Type B pancreatic cell (in vitro differentiated cells): ENCODE results near the gene FCHO1. TPM values are rescaled to one million over a fixed set of nuclear protein-coding genes. Genes with fewer than 3 reads are reported as not detected.

Experiments
- DNase-seq: peaks from one replicate; pipeline ENCODE4 v3.0.0; 2021; ENCODE audit warnings: mixed read lengths; ENCODE audit not compliant: unreplicated experiment; ENCODE audit errors: extremely low spot score
- H3K27ac Mint-ChIP-seq: 2 replicates; pipeline ENCODE4 v1.8.0; 2021; ENCODE audit warnings: mild to moderate bottlenecking, mixed read lengths
- H3K27me3 Mint-ChIP-seq: 2 replicates; pipeline ENCODE4 v1.8.0; 2021; ENCODE audit warnings: mixed read lengths
- H3K36me3 Mint-ChIP-seq: 2 replicates; pipeline ENCODE4 v1.8.0; 2021; ENCODE audit warnings: mixed read lengths
- H3K4me1 Mint-ChIP-seq: one replicate; pipeline ENCODE4 v1.8.0; 2021; ENCODE audit warnings: mixed read lengths; ENCODE audit not compliant: unreplicated experiment
- H3K4me3 Mint-ChIP-seq: 2 replicates; pipeline ENCODE4 v1.8.0; 2021; ENCODE audit warnings: mild to moderate bottlenecking, mixed read lengths
- H3K9me3 Mint-ChIP-seq: 2 replicates; pipeline ENCODE4 v1.8.0; 2021; ENCODE audit warnings: mixed read lengths
- total RNA-seq: library from RNA; stranded (reverse); gene quantifications from 2 replicates; pipeline ENCODE4 v1.2.1, GENCODE V29; 2021; ENCODE audit warnings: low replicate concordance
- TF ChIP-seq, protein P1 (sequence below): fragments of 200-600 bp; sonication (generic); conservative IDR thresholded peaks from 2 replicates; pipeline ENCODE4 v1.5.0; 2021; ENCODE audit warnings: antibody characterized with exemption, mild to moderate bottlenecking

The FCHO1 gene
- total RNA-seq, 1 donor from 2014 or later, result 4.4 TPM

- DNase-seq, result peak; percentile 94
- TF ChIP-seq, protein P1, sequence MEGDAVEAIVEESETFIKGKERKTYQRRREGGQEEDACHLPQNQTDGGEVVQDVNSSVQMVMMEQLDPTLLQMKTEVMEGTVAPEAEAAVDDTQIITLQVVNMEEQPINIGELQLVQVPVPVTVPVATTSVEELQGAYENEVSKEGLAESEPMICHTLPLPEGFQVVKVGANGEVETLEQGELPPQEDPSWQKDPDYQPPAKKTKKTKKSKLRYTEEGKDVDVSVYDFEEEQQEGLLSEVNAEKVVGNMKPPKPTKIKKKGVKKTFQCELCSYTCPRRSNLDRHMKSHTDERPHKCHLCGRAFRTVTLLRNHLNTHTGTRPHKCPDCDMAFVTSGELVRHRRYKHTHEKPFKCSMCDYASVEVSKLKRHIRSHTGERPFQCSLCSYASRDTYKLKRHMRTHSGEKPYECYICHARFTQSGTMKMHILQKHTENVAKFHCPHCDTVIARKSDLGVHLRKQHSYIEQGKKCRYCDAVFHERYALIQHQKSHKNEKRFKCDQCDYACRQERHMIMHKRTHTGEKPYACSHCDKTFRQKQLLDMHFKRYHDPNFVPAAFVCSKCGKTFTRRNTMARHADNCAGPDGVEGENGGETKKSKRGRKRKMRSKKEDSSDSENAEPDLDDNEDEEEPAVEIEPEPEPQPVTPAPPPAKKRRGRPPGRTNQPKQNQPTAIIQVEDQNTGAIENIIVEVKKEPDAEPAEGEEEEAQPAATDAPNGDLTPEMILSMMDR, result no peak
- no peaks in the 10 kb centered on the region for H3K36me3 Mint-ChIP-seq
- peak overlapping the region; percentile 79 for H3K4me3 Mint-ChIP-seq
- no peaks in the 10 kb centered on the region for H3K4me1 Mint-ChIP-seq
- peaks cover 6% of the 10 kb centered on the region for H3K27me3 Mint-ChIP-seq
- H3K9me3 Mint-ChIP-seq, result no peaks in the 10 kb centered on the region
- H3K27ac Mint-ChIP-seq, result no peak overlapping the region
Measured at GRCh38 chr19:17747205-17748098, 3.8 kb upstream of the FCHO1 start.

GRCh38 chr19:17748884-17749638 is 2.2 kb upstream of the FCHO1 start:
- H3K36me3 Mint-ChIP-seq, result no peaks in the 10 kb centered on the region
- H3K4me3 Mint-ChIP-seq, result peak overlapping the region; percentile 61
- no peaks in the 10 kb centered on the region for H3K4me1 Mint-ChIP-seq
- no peaks in the 10 kb centered on the region for H3K9me3 Mint-ChIP-seq
- no peak overlapping the region for H3K27ac Mint-ChIP-seq
- DNase-seq, result no peak
- H3K27me3 Mint-ChIP-seq, result peaks cover 6% of the 10 kb centered on the region
- TF ChIP-seq, protein P1, result no peak

GRCh38 chr19:17749912-17750317 is 1.4 kb upstream of the FCHO1 start:
- Mint-ChIP-seq H3K27me3 (peaks cover 6% of the 10 kb centered on the region), H3K9me3 (no peaks in the 10 kb centered on the region), H3K27ac (no peak overlapping the region)

DNA sequence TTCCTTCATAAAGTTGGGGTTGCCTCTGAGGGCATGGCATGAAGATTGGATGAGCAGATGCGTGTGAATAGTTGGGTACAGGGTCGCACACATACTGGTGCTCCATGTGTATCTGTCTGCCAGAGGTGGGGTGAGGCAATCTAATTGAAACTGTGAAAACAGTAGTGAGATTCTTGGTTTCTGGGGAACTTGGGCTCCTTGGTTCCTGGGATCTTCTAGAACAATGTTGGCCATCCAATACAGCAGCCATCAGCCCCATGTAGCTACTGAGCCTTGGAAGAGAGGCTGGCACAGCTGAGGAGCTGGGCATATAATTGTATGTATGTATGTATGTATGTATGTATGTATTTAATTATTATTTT is 616 bp downstream of the FCHO1 start:
- Mint-ChIP-seq H3K36me3 (no peaks in the 10 kb centered on the region), H3K4me3 (no peak overlapping the region), H3K27me3 (peaks cover 6% of the 10 kb centered on the region), H3K4me1 (peaks cover 17% of the 10 kb centered on the region), H3K9me3 (no peaks in the 10 kb centered on the region), H3K27ac (no peak overlapping the region)
- TF ChIP-seq, protein P1, result no peak
- DNase-seq, result no peak

More at GRCh38 chr19:17749912-17750317, 1.4 kb upstream of the FCHO1 start:
- no peak for DNase-seq
- Mint-ChIP-seq H3K36me3 (no peaks in the 10 kb centered on the region), H3K4me3 (no peak overlapping the region), H3K4me1 (peaks cover 3% of the 10 kb centered on the region)
- TF ChIP-seq, protein P1, result no peak

- Mint-ChIP-seq H3K36me3 (no peaks in the 10 kb centered on the region), H3K27me3 (peaks cover 6% of the 10 kb centered on the region), H3K4me1 (peaks cover 17% of the 10 kb centered on the region), H3K27ac (no peak overlapping the region), H3K4me3 (no peak overlapping the region), H3K9me3 (no peaks in the 10 kb centered on the region)
- TF ChIP-seq, protein P1, result no peak
- no peak for DNase-seq
Measured at GRCh38 chr19:17752865-17753639, 1.8 kb downstream of the FCHO1 start.
